HG02973 (cell line): ENCODE measurements around the gene B4GALNT4.
"Not testable (repeated sequence)": the region's sequence is repeated elsewhere in the genome, so short reads cannot be mapped to it uniquely, and the experiment has no call there.

Source experiments
- ATAC-seq: cut with Tn5 transposase; IDR thresholded peaks from one replicate; pipeline ENCODE4 v1.9.1; 2021; ENCODE audit warnings: moderate library complexity; ENCODE audit not compliant: unreplicated experiment

The B4GALNT4 gene

DNA sequence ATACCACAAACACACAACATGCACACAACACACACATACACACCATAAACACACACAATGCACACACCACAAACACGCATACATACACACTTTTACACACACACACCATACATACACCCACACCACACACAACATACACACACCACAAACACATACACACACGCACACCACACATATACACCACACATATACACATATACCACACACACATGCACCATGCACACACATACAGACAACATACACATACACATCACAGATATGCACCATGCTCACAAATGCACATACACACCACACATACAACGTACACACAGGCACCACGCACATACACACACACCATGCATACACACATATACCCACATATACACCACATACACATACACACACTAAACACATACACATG, 11.7 kb upstream of the B4GALNT4 start:
- no peak for ATAC-seq

DNA sequence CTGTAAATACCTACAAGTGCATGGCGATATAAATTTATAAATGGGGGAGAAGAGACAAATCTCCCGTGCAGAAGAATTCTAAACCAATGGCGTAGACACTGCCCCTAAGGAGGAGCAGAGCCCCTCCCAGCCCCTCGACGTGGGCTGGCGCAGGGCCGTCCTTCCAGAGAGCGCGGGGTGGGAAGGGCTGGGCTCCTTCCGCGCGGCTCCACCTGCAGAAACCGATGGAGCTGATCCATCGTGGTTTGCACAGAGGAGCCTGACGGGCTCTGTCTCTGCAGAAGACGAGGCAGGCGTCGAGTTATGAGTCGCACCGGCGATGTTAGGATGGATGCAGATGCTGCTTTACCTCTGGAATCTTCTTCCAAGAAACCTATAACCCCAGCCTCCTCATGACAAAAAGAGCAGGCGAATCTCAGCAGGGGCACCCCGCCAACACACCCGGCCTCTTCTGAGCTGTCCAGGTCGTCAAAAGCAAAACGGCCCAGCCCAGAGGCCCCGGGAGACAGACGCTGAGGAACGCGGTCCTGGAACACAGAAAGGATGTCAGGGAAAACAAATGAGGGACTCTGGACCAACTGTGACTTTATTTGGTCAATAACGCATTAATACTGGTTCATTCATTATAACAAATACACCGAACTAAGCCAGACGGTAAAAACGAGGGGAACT, 11.0 kb upstream of the B4GALNT4 start:
- no peak for ATAC-seq

DNA sequence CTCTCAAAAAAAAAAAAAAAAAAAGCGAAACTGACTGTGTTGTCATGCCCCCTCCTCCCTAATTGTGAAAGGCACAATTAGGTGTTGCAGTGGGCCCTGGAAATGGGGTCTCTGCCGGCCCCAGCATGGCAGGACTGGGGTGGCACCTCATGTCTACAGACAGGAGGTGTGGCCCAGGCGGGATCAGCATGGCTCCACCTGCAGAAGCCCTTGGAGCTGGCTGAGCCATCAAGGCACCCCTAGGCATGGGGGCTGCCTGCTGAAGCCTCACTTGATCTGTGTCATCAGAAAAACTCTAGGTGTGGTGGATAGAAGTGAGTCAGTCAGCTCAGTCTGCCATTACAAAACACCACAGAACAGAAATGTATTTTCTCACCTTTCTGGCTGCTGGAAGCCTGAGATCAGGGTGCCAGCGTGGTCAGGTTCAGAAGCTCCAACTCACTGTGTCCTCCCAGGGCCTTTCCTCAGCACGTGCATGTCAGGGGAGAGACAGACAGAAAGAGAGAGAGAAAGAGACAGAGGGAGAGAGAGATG, 10.1 kb upstream of the B4GALNT4 start:
- no peak for ATAC-seq

DNA sequence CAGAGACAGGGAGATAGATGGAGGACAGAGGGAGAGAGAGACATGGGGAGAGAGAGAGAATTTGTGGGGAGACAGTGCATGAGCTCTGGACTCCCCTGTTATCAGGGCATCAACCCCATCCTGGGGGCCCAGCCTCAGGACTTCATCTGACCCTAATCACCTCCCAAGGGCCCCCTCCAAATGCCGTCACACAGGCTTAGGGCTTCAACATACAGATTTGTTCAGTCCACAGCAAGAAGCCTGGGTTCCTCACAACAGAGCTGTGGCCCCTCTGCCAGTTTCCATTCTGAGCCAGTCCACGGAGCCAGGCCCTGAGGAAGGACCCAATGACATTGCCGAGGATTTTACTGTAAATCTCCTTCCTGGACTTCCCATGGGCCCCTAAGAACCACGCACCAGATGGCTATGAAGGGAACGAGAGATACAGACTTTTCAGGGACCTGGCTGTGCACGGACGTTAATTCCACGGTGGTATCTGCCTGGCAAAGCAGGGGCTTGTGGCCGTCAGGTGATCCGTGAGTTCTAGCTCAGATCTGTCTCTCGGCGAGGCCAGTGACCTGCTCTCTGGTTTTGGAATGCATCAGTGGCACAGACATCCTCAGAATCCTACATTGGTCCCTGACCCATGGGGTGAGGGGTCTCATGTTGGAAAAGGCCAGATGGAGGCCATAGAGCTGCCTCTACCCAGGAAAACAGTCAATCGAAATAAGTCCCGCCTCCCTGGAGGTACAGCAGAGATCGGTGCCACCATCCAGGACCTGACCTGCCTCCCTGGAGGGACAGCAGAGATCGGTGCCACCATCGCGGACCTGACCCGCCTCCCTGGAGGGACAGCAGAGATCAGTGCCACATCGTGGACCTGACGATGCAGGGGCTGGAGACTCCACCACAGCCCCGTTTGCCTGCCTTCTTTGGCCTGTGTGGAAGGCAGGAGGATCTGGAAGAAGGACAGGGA, 8.7 kb upstream of the B4GALNT4 start:
- ATAC-seq = no peak

DNA sequence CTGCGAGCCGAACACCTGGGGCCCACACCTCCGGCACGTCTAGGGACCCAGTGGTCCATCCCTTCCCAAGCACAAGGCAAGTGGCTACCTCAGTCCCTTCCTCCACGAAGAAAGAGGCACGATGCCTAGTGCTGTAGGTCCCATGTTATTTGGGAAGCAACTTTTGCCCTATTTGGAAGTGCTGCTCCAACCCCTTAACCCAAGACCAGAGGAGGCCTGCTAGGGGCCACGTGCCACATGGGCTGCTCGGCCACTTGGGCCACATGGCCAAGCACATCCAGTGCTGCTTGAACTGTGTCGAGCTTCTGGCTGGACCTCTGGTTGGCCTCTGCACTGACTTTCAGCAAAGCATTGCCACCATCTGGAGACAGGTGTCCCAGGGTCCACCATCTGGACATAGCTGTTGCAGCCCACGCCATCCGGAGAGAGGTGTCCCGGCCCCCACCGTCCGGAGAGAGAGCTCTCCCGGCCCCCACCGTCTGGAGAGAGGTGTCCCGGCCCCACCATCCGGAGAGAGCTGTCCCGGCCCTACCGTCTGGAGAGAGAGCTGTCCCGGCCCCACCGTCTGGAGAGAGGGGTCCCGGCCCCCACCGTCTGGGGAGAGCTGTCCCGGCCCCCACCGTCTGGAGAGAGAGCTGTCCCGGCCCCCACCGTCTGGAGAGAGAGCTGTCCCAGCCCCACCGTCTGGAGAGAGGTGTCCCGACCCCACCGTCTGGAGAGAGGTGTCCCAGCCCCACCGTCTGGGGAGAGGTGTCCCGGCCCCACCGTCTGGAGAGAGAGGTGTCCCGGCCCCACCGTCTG, 6.5 kb upstream of the B4GALNT4 start:
- no peak for ATAC-seq

DNA sequence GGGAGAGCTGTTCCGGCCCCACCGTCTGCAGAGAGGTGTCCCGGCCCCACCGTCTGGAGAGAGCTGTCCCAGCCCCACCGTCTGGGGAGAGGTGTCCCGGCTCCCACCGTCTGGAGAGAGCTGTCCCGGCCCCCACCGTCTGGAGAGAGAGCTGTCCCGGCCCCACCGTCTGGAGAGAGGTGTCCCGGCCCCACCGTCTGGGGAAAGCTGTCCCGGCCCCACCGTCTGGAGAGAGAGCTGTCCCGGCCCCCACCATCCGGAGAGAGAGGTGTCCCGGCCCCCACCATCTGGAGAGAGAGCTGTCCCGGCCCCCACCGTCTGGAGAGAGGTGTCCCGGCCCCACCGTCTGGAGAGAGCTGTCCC, 5.9 kb upstream of the B4GALNT4 start:
- not testable (repeated sequence) for ATAC-seq

DNA sequence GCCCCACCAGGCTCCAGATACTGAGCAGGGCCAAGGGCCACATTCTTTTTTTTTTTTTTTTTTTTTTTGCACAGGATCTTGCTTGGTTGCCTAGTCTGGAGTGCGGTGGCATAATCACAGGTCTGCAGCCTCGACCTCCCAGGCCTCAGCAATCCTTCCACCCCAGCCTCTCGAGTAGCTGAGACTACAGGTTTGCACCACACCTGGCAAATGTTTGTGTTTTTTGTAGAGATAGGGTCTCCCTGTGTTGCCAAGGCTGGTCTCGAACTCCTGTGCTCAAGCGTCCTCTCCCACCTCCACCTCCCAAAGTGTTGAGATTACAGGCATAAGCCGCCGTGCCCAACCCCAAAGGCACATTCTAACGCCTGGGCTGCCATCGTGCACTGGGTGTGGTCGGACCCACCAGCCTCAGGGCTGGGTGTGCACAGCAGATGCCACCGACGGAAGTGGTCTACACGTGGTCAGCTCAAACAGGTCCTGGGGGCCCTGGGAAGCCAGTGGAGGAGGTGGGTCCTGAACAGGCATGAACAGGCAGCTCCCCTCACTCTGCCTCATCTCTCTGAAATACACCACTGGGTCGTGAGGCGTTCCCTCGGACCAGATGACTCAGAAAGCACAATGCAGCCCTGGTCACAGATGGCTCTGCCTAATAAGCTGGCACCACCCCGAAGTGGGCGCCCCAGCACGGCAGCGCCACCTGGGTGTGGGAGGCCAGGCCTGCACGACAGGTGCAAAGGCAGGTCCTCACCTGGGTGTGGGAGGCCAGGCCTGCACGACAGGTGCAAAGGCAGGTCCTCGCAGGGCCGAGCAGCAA, 5.1 kb upstream of the B4GALNT4 start:
- ATAC-seq = no peak

DNA sequence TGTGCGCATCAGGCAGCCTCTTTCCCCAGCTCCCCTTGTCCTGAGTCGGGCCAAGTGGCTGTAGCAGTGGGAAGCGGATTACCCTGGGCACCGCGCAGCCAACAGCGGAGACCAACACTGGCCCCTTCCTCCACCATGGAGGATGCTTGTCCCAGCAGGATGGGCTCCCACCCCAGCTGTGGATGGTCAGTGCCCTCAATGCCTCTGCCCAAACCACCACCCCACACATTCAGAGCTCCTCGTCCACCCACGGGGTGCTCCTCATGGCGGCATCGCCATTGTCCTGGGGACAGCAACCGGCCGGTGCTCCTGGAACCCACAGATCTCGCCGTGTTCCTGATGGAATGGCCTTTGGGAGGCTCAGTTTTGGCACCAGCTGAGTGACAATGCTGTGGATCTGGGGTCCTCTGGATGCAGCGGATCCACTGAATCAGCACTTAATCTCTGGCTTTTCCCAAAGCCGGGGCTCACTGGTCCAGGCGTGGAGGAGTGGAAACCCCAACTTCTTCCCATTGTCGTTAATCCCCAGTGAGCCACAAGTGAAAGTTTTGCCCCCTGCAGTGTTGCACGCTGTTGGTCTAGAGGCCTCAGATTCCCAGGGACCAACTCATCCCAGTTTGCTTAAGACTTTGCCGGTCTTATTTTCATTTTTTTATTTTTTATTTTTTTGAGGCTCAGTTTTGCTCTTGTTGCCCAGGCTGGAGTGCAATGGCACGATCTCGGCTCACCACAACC, 4.1 kb upstream of the B4GALNT4 start:
- no peak for ATAC-seq

DNA sequence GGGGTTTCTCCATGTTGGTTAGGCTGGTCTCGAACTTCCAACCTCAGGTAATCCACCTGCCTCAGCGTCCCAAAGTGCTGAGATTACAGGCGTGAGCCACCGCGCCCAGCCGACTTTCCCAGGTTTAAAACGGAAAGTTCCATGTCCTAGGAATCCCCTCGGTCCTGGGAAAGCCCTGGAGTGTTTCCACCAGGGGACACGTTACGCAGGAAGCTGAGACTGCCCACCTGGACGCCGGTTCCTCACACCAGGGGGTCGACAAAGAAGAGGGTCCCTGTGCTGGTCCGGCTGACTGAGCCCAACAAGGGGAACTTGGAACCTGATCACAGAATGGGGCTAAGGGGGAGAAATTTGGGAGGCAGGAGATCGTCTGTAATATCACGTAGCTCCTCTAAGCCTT, 3.5 kb upstream of the B4GALNT4 start:
- ATAC-seq = no peak

DNA sequence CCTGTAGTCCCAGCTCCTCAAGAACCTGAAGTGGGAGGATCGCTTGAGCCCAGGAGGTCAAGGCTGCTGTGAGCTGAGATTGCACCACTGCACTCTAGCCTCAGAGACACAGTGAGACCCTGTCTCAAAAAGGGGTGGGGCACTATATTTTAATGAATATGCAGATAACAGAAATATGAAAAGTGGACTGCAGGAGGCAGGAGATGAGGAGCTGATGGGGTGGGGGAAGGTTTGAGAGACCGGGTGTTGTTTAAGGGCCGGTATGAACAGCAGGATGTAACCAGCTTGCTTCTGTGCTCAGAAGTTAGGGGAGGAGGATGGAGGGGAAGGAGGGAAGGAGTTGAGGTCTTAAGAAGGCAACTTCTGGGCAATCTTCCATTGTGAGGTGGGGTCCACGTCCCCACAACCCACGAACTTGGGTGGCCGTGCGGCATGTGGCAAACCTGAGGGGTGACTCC, 1.3 kb upstream of the B4GALNT4 start:
- ATAC-seq = no peak

DNA sequence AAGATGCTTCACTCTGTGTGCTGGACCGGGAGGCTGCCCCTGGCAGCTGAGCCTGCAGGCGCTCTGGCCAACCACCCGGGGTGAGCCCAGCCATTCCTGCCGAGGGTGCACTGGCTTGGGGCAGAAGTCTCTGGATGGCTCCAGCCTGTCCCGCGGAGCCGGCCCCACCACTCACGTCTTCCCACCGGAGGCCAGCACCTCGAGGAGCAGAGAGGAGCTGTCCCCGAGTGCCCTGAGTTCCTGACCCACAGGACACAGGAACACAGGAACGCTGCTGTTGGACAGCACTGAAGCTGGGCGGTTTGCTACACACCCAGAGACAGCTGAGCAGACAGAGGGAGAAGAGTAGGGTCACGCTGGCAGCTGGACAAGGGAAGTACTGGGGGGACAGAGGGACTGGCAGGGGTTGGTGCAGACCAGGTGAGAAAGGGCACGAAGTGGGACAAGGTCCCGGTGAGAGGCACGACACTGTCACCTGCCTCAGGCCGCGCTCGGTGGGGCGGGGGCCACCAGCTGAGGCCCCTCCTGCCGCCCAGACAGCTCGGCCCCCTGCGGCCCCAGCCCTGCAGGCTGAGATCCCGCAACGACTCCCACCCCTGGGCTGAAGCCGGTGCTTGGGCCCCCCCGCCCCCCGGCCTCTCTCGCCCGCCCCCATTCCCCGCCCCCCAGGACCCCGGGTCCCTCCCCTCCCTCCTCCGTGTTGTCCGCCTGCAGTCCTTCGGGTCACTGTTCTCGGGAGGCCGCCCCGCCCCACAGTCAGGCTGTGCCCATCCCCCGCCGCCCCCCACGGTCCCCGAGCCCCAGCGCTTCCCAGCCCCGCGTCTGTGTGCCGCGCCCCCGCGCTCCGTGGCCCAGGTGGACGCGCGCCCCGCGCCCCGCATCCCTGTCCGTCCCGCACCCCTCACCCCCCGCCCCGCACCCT, 624 bp upstream of the B4GALNT4 start:
- ATAC-seq = no peak

DNA sequence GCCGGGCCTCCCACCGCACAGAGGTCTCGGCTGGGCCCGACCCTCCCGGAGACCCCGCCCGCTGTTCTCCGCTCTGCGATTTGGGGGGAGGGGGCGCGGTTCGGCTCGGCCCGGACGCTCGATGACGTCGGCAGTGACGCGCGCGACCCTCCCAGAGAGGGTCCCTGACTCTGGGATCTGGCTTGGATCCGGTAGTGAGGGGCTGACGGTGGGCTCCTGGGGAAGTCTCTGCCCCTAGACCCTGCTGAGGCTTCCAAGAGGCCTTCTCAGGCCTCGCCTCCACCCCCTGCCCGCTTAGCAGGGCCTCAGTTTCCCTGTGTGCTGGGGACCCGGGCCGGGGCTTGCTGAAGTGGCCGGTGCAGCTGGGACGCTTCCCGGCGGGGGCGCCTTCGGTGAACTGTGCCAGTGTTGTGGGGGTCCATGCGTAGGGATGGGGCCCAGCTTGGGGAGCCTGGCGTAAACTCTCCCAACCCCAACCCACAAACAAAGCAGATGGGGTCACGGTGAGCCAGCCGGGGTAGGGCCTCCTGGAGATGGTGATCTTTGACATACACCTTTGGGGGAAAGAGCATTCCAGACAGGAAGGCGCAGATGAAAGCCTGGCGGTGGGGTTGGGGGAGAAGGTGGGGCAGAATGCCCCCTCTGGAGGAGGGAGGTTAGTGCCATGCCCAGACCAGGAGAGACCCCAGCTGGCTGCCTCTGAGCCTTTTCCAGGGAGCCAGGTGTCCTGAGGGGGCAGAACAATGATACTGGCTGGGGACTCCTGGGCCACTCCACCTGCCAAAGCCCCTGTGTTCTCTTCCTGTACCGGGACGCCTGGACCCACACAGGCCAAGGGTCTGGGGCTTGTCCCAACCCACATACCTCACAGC, 1.0 kb downstream of the B4GALNT4 start:
- no peak for ATAC-seq

DNA sequence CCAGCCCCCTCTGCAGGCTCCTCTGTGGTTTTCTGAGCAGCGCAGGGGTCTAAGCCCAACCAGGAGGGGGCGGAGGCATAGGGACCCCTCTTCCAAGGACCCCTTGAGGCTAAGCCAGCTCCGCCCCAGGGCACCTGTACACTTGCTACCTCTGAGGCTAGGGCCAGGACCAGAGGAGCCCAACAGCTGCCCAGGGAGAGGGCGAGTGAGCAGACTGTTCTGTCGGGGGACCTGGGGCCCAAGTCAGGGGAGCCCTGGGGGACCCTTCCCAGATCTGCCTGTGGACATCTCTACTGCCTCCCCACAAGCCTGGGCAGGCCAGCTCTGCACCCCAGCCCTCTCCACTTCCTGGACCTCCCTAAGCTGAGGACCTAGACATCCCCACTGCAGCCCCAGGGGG, 1.8 kb downstream of the B4GALNT4 start:
- ATAC-seq = no peak

DNA sequence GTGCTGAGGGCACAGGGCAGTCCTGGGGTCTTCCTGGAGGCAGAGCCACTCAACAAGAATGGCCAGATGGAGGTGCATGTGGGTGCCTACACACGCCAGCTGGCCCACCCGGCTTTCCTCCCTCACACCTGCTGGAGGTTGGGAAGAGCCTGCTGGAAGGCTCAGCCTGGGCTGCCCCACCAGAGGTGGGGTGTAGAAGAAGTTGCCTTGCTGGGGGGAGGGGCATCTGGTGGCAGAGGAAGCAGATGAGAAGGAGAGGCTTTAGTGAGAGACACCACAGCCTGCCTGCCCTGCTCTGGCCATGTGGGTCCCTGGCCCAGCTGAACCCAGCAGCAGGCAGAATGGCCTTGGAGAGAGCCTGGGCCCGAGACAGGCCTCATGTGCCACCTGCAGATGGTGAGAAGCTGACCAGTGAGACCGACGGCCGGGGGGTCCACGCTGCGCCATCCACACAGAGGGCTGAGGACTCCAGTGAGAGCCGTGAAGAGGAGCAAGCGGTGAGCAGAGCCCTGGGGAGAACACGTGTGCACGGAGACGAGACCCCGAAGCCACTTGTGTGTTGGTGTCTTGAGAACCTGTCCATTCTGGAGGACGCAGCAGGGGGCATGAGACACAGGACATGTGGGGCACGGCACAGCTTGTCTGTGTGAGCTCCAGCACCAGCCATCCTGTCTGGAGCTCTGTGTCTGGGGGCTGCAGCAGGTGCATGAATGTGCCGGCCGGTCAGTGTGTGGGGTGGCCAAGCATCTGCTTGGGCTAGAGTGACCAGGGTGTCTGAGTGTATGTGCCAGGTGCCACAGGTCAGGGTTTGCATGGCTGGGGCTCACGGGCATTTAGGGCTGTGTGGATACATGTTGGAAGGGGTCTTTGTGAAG, 2.7 kb downstream of the B4GALNT4 start:
- ATAC-seq = no peak

DNA sequence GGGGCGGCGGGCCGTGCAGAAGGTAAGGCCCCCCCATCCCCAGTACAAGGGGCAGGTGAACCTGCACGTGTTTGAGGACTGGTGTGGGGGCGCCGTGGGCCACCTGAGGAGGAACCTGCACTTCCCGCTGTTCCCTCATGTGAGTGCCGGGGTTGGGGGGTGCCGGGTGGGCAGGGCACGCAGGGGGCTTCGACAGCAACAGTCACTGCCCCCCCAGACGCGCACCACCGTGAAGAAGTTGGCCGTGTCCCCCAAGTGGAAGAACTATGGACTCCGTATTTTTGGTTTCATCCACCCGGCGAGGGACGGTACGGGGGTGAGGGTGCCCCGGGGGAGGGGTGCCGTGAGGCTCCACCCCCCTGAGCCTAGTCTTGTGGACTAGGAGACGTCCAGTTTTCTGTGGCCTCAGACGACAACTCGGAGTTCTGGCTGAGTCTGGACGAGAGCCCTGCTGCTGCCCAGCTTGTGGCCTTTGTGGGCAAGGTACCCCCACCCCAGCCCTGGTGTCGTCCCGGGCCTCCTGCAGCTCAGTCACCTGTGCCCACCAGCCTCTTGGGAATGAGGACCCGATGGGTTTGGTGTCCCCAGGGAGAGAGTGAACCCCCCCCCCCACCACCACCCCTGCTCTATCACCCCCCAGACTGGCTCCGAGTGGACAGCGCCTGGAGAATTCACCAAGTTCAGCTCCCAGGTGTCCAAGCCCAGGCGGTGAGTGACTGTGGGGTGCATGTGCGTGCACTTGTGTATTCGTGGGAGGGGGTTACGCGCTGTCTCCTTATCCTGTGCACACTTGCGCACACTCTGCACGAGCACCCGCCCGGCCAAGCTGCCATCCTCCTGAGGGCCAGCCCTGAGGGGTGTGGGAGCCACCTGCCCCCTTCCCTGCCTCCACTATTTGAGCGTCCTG, 3.8 kb downstream of the B4GALNT4 start:
- ATAC-seq = no peak
